IPS DF 6.9 (cell line): ENCODE results near the gene PTPN11.

Experiments
- DNase-seq: peaks from one replicate; pipeline ENCODE4 v3.0.0-alpha.2; 2013; ENCODE audit warnings: low read depth, low spot score
- H3K27ac ChIP-seq: one replicate; pipeline ENCODE4 v1.5.1; 2013; ENCODE audit warnings: low read length, control low read depth
- H3K27me3 ChIP-seq: 2 replicates; pipeline ENCODE4 v1.6.1; 2013; ENCODE audit warnings: mild to moderate bottlenecking, low read length; ENCODE audit not compliant: control insufficient read depth, insufficient read depth
- H3K36me3 ChIP-seq: 2 replicates; pipeline ENCODE4 v1.6.1; 2013; ENCODE audit warnings: low read length; ENCODE audit not compliant: control insufficient read depth, insufficient read depth
- H3K4me1 ChIP-seq: 2 replicates; pipeline ENCODE4 v1.6.1; 2013; ENCODE audit warnings: low read length; ENCODE audit not compliant: control insufficient read depth, insufficient read depth
- H3K4me3 ChIP-seq: 2 replicates; pipeline ENCODE4 v1.5.1; 2013; ENCODE audit warnings: mild to moderate bottlenecking, low read length
- H3K9me3 ChIP-seq: 2 replicates; pipeline ENCODE4 v1.6.1; 2013; ENCODE audit warnings: low read length, inconsistent platforms; ENCODE audit not compliant: control insufficient read depth, insufficient read depth
- WGBS: extraction: QIAGEN DNeasy Blood & Tissue Kit; methylation state at CpG from one replicate; pipeline ENCODE4 v1.1.7; 2013; ENCODE audit warnings: mixed read lengths, missing lambda C conversion rate; ENCODE audit not compliant: insufficient read length, insufficient coverage; 5-methylcytosine and 5-hydroxymethylcytosine counted together

PTPN11 gene

GRCh38 chr12:112468046-112468445, 49.3 kb downstream of the PTPN11 start:
- peaks cover under 1% of the 10 kb centered on the region; the same call in 1 of the 2 replicates for H3K36me3 ChIP-seq
- WGBS: no CpG with 5 or more reads among the region's 3 CpGs

GRCh38 chr12:112473056-112473455, 54.3 kb downstream of the PTPN11 start:
- Histone ChIP-seq H3K36me3 (peaks cover 10% of the 10 kb centered on the region), H3K27ac (no peak overlapping the region), H3K4me3 (no peak overlapping the region), H3K4me1 (no peaks in the 10 kb centered on the region), H3K9me3 (no peaks in the 10 kb centered on the region), H3K27me3 (no peaks in the 10 kb centered on the region)
- DNase-seq: peak; percentile 4
- WGBS: no CpG with 5 or more reads among the region's 4 CpGs

More at GRCh38 chr12:112468046-112468445, 49.3 kb downstream of the PTPN11 start:
- no peak overlapping the region for H3K4me3 ChIP-seq
- H3K27me3 ChIP-seq: no peaks in the 10 kb centered on the region
- DNase-seq: no peak
- no peak overlapping the region for H3K27ac ChIP-seq
- no peaks in the 10 kb centered on the region for H3K9me3 ChIP-seq
- no peaks in the 10 kb centered on the region for H3K4me1 ChIP-seq

DNA sequence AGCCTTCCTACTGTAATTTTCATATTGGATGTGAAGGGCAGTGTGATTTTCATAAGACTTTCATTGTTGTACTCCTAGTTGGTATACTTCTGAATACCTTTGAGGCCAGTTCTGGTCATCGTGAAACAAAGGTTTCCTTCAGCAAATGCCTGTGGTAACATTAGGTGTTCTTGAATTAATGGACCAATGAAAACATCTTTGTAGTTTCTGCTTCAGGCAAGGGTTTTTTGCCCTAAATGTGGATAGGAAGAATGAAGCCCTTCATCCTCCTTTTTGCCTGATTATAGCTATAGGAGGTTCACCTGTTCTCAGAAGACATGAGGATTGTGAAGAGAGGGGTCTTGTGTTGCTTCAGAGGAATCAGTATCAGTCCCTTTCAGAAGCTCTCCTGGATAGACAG, 60.7 kb downstream of the PTPN11 start:
- H3K27ac ChIP-seq: no peak overlapping the region
- H3K4me1 ChIP-seq: no peaks in the 10 kb centered on the region
- no peak for DNase-seq
- H3K36me3 ChIP-seq: peaks cover 20% of the 10 kb centered on the region
- WGBS: no CpG with 5 or more reads among the region's 1 CpG
- H3K9me3 ChIP-seq: no peaks in the 10 kb centered on the region
- H3K4me3 ChIP-seq: no peak overlapping the region
- no peaks in the 10 kb centered on the region for H3K27me3 ChIP-seq

DNA sequence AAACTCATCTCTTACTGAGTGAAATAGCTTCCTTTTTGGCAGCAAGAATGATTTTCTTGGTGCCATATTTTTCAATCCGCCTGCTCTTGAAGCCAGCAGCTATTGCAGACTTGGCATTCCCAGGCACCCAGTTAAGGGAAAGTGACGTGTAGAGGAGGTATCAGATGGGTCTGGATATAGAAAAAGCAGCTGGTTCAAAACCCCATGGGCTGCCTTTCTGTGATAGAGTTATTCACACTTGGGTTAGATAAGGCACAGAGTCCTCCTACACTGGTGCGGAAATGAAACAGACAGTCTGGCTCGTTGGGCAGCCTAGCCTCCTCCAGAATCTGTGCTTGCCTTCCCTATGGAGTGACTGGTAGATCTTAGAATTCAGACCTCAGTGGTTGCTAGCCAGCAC, 62.2 kb downstream of the PTPN11 start:
- no peak for DNase-seq
- Histone ChIP-seq H3K36me3 (peaks cover 20% of the 10 kb centered on the region), H3K4me1 (no peaks in the 10 kb centered on the region)

DNA sequence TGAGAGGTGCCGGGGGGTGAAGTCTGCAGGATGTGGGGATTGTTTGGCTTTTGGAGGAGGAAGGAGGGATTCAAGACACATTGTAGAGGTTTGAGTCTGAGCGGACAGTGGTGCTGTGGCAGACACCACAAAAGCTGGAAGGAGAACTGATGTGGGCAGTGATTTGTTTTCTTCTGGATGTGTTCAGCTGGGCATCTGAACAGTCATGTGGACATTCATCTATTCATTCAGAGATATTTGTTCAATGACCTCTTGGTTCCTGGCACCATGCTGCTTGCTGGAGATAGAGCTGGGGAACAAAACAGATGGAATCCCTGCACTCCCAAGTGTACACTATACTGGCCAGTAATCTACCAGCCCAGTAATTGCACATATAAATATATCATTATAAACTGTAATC, 64.0 kb downstream of the PTPN11 start:
- no CpG with 5 or more reads among the region's 2 CpGs for WGBS
- DNase-seq: no peak
- Histone ChIP-seq H3K36me3 (peaks cover 16% of the 10 kb centered on the region), H3K27me3 (no peaks in the 10 kb centered on the region), H3K4me3 (no peak overlapping the region), H3K27ac (no peak overlapping the region), H3K4me1 (no peaks in the 10 kb centered on the region), H3K9me3 (no peaks in the 10 kb centered on the region)

More for the DNA sequence above, 62.2 kb downstream of the PTPN11 start:
- no CpG with 5 or more reads among the region's 4 CpGs for WGBS
- Histone ChIP-seq H3K27me3 (no peaks in the 10 kb centered on the region), H3K9me3 (no peaks in the 10 kb centered on the region), H3K27ac (no peak overlapping the region), H3K4me3 (no peak overlapping the region)

- H3K4me1 ChIP-seq: no peaks in the 10 kb centered on the region
- peaks cover 13% of the 10 kb centered on the region for H3K36me3 ChIP-seq
- DNase-seq: no peak
- no peak overlapping the region for H3K27ac ChIP-seq
- H3K4me3 ChIP-seq: no peak overlapping the region
- H3K9me3 ChIP-seq: no peaks in the 10 kb centered on the region
- WGBS: no CpG with 5 or more reads among the region's 12 CpGs
- no peaks in the 10 kb centered on the region for H3K27me3 ChIP-seq
Observed at GRCh38 chr12:112486361-112486760, 67.6 kb downstream of the PTPN11 start.

DNA sequence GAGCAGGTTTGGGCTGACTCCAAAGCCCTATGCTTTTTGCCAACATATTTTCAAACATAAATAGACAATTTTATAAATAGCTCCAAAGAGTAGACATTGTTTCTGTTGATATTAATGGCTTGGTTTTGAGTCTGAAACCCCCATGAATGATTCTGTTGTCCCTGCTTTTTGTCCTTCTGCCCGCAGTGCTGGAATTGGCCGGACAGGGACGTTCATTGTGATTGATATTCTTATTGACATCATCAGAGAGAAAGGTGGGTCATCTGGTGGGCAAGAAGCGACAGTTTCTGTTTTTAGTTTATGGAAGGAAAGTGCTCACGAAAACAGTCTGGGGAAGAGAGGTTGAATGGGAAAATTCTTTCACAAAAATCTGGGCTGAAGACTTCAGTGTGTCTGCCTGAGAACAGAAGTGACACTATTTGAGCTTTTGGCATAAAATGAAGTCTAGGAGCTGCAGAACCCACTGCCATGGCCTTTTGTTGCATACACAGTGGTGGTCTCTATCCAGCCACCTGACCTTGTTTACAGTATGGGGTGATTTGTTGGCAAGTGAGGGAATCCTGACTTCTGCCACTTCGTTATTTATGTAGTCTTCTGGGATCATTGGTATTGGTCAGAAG, 69.6 kb downstream of the PTPN11 start:
- H3K4me3 ChIP-seq: no peak overlapping the region
- no peaks in the 10 kb centered on the region for H3K9me3 ChIP-seq
- H3K36me3 ChIP-seq: peaks cover 6% of the 10 kb centered on the region
- H3K4me1 ChIP-seq: no peaks in the 10 kb centered on the region
- no CpG with 5 or more reads among the region's 6 CpGs for WGBS
- DNase-seq: no peak
- H3K27me3 ChIP-seq: no peaks in the 10 kb centered on the region
- H3K27ac ChIP-seq: no peak overlapping the region

- Histone ChIP-seq H3K4me3 (no peak overlapping the region), H3K4me1 (no peaks in the 10 kb centered on the region), H3K9me3 (no peaks in the 10 kb centered on the region), H3K27me3 (no peaks in the 10 kb centered on the region), H3K36me3 (peaks cover 2% of the 10 kb centered on the region; the same call in 1 of the 2 replicates), H3K27ac (no peak overlapping the region)
- no peak for DNase-seq
- no CpG with 5 or more reads among the region's 6 CpGs for WGBS
Observed at GRCh38 chr12:112489456-112489855, 70.7 kb downstream of the PTPN11 start.

DNA sequence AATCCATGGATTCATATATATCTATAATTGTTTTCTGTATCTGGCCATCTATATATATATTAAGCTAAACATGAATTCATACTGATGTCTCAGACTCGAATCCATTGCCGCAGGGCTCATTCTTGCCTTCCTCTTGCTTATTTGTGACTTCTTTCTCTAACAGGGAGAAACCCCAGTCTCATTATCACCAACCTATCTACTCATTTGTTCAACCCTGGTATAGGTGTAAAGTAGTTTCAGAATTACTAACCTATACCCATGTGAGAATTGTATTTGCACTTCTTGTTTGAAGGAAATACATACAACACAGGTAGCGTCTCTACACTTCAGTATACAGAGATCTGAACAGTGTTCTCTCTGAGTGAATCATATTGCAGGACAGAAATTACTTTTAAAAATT, 77.7 kb downstream of the PTPN11 start:
- Histone ChIP-seq H3K9me3 (no peaks in the 10 kb centered on the region), H3K4me3 (no peak overlapping the region), H3K36me3 (peaks cover 2% of the 10 kb centered on the region; the same call in 1 of the 2 replicates), H3K4me1 (no peaks in the 10 kb centered on the region), H3K27ac (no peak overlapping the region), H3K27me3 (no peaks in the 10 kb centered on the region)
- WGBS: no CpG with 5 or more reads among the region's 3 CpGs
- no peak for DNase-seq

DNA sequence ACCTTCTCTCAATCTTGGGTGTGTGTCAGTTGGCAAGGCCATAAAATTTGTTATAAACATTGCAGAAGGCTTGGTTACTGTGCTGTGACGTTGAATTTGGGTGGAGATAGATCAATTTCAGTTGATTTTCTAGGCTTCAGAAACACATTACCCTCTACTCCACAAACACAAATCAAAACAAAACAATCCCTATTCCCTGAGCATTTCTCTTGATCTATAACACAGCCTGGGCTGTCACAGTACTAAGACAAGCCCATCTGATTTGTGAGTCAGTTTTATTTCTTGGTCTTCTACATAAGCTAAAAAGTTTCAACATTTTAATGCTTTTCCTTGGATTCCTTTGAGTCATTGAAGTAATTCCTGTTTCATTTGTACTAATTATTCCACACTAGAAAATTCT, 79.8 kb downstream of the PTPN11 start:
- Histone ChIP-seq H3K4me3 (no peak overlapping the region), H3K4me1 (no peaks in the 10 kb centered on the region), H3K36me3 (peaks cover 2% of the 10 kb centered on the region; the same call in 1 of the 2 replicates), H3K27ac (no peak overlapping the region), H3K9me3 (no peaks in the 10 kb centered on the region), H3K27me3 (no peaks in the 10 kb centered on the region)
- WGBS: no CpG with 5 or more reads among the region's 1 CpG
- DNase-seq: no peak

- no CpG with 5 or more reads among the region's 4 CpGs for WGBS
- peaks cover 13% of the 10 kb centered on the region; the same call in 1 of the 2 replicates for H3K36me3 ChIP-seq
Observed at GRCh38 chr12:112503512-112503911, 84.8 kb downstream of the PTPN11 start.

More at GRCh38 chr12:112503512-112503911, 84.8 kb downstream of the PTPN11 start:
- Histone ChIP-seq H3K27ac (no peak overlapping the region), H3K4me1 (no peaks in the 10 kb centered on the region), H3K27me3 (no peaks in the 10 kb centered on the region), H3K9me3 (no peaks in the 10 kb centered on the region), H3K4me3 (no peak overlapping the region)
- DNase-seq: no peak
